SK-N-SH (cell line): ENCODE results near the gene CPAMD8. TPM values are rescaled to one million over a fixed set of nuclear protein-coding genes. Genes with fewer than 3 reads are reported as not detected.

ENCODE experiments used
- CTCF ChIA-PET: fragments of 300-600, 350-600 bp; formaldehyde crosslinking; extraction: SDS; loops from one replicate; lab custom pipeline; 2021; lab: Yijun Ruan, JAX
- POLR2A ChIA-PET: fragments of 350-600 bp; sonication (Branson Sonifier 250); formaldehyde crosslinking; extraction: SDS; loops from one replicate; lab custom pipeline; 2020; ENCODE audit warnings: antibody characterized with exemption, inconsistent platforms; lab: Yijun Ruan, JAX
- DNase-seq: peaks from one replicate; pipeline ENCODE4 v3.0.0; 2012
- H2AFZ ChIP-seq: fragments of 200-600 bp; sonication (generic); 2 replicates; pipeline ENCODE4 v1.8.1; 2016; ENCODE audit warnings: antibody characterized with exemption, mild to moderate bottlenecking, low read depth
- H3F3A ChIP-seq: fragments of 200-600 bp; sonication (generic); replicated peaks from 2 replicates; pipeline ENCODE3; 2016; ENCODE audit warnings: antibody characterized with exemption, mild to moderate bottlenecking; ENCODE audit not compliant: insufficient read depth
- H3K27ac ChIP-seq, 2 experiments: fragments of 200-500 bp in 1 of 2; fragments of 200-600 bp in 1 of 2; sonication (Bioruptor generic) in 1 of 2; sonication (generic), shearing (Covaris generic) in 1 of 2; 2 replicates each; pipeline versions ENCODE4 v1.5.1 to v1.6.1; 2014 to 2016; ENCODE audit warnings: low read depth in 2 of 2, inconsistent platforms in 1 of 2, low read length in 1 of 2, mild to moderate bottlenecking in 1 of 2, mixed read lengths in 1 of 2
- H3K27me3 ChIP-seq: fragments of 200-600 bp; sonication (generic), shearing (Covaris generic); 2 replicates; pipeline ENCODE4 v1.6.1; 2016; ENCODE audit warnings: mixed run types; ENCODE audit not compliant: insufficient read depth
- H3K36me3 ChIP-seq, 2 experiments: fragments of 200-500 bp in 1 of 2; fragments of 200-600 bp in 1 of 2; sonication (Bioruptor generic) in 1 of 2; sonication (generic) in 1 of 2; replicated peaks in 1 of 2; 2 replicates each; pipeline versions ENCODE3 to v1.5.1; 2014 to 2016; ENCODE audit warnings: low read length in 1 of 2, mild to moderate bottlenecking in 1 of 2; ENCODE audit not compliant: insufficient read depth in 2 of 2, control insufficient read depth in 1 of 2
- H3K4me1 ChIP-seq, 2 experiments: fragments of 200-500 bp in 1 of 2; fragments of 200-600 bp in 1 of 2; sonication (Bioruptor generic) in 1 of 2; sonication (generic), shearing (Covaris generic) in 1 of 2; 2 replicates each; pipeline versions ENCODE4 v1.5.1 to v1.6.1; 2014 to 2016; ENCODE audit warnings: low read depth in 1 of 2, low read length in 1 of 2, mixed run types in 1 of 2; ENCODE audit not compliant: insufficient read depth in 2 of 2, control insufficient read depth in 1 of 2
- H3K4me2 ChIP-seq: fragments of 200-600 bp; sonication (generic), shearing (Covaris generic); 2 replicates; pipeline ENCODE4 v1.6.1; 2017; ENCODE audit warnings: mixed run types
- H3K4me3 ChIP-seq, 2 experiments: fragments of 200-500 bp in 1 of 2; fragments of 200-600 bp in 1 of 2; sonication (Bioruptor generic) in 1 of 2; sonication (generic), shearing (Covaris generic) in 1 of 2; 2 replicates each; pipeline versions ENCODE4 v1.5.1 to v1.8.1; 2014 to 2016; ENCODE audit warnings: low read depth in 2 of 2, inconsistent platforms in 1 of 2, low read length in 1 of 2, mild to moderate bottlenecking in 1 of 2, mixed read lengths in 1 of 2, moderate library complexity in 1 of 2
- H3K79me2 ChIP-seq: fragments of 200-600 bp; sonication (generic); 2 replicates; pipeline ENCODE4 v1.8.1; 2017; ENCODE audit warnings: mild to moderate bottlenecking; ENCODE audit not compliant: insufficient read depth
- H3K9ac ChIP-seq: fragments of 200-600 bp; sonication (generic); 2 replicates; pipeline ENCODE4 v1.6.1; 2017; ENCODE audit warnings: mixed run types
- H3K9me2 ChIP-seq: fragments of 200-600 bp; sonication (generic); 2 replicates; pipeline ENCODE4 v1.6.1; 2017; ENCODE audit warnings: mixed run types
- H3K9me3 ChIP-seq: fragments of 200-600 bp; sonication (generic); 2 replicates; pipeline ENCODE4 v1.6.1; 2017; ENCODE audit warnings: mixed run types, mild to moderate bottlenecking, moderate library complexity
- H4K20me1 ChIP-seq: fragments of 200-600 bp; sonication (generic); 2 replicates; pipeline ENCODE4 v1.6.1; 2017; ENCODE audit warnings: mild to moderate bottlenecking, mixed run types; ENCODE audit not compliant: insufficient read depth
- CHD2 ChIP-seq: fragments of 150-350 bp; IDR thresholded peaks from 2 replicates; pipeline ENCODE4 v1.6.1; 2018; ENCODE audit warnings: low read length; ENCODE audit not compliant: partially characterized antibody
- CTCF ChIP-seq: fragments of 200-600 bp; sonication (generic); IDR thresholded peaks from 2 replicates; pipeline ENCODE4 v1.6.1; 2017; ENCODE audit warnings: antibody characterized with exemption, mild to moderate bottlenecking, moderate library complexity
- EP300 ChIP-seq, 2 experiments: IDR thresholded peaks; 2 replicates each; pipeline versions ENCODE4 v1.4.0 to v1.6.1; 2012; ENCODE audit warnings: borderline replicate concordance in 1 of 2, low read depth in 1 of 2, low read length in 1 of 2
- IRF3 ChIP-seq: fragments of 150-350 bp; IDR thresholded peaks from 2 replicates; pipeline ENCODE4 v1.6.1; 2016; ENCODE audit warnings: mild to moderate bottlenecking, low read depth, low read length
- JUND ChIP-seq: IDR thresholded peaks from 2 replicates; pipeline ENCODE4 v1.4.0; 2012
- NFIC ChIP-seq: IDR thresholded peaks from 2 replicates; pipeline ENCODE4 v1.4.0; 2012; ENCODE audit warnings: borderline replicate concordance
- NRF1 ChIP-seq: IDR thresholded peaks from 2 replicates; pipeline ENCODE4 v1.6.1; 2012; ENCODE audit warnings: low read depth, mild to moderate bottlenecking, low read length
- RAD21 ChIP-seq: IDR thresholded peaks from 2 replicates; pipeline ENCODE4 v1.6.1; 2012; ENCODE audit warnings: mild to moderate bottlenecking, low read length
- RXRA ChIP-seq: IDR thresholded peaks from 2 replicates; pipeline ENCODE4 v1.4.0; 2012; ENCODE audit warnings: low read depth, mild to moderate bottlenecking, borderline replicate concordance
- TAF1 ChIP-seq: IDR thresholded peaks from 2 replicates; pipeline ENCODE4 v1.6.1; 2012; ENCODE audit warnings: low read depth, mild to moderate bottlenecking, low read length, moderate library complexity, borderline replicate concordance
- TCF12 ChIP-seq: IDR thresholded peaks from 2 replicates; pipeline ENCODE4 v1.4.0; 2012
- YY1 ChIP-seq: IDR thresholded peaks from 2 replicates; pipeline ENCODE4 v1.4.0; 2012; ENCODE audit warnings: low read depth, mild to moderate bottlenecking
- WGBS: methylation state at CpG from one replicate; pipeline ENCODE4 v1.1.6; 2017; ENCODE audit warnings: low lambda C conversion rate; 5-methylcytosine and 5-hydroxymethylcytosine counted together
- polyA plus RNA-seq, 3 experiments: library from polyadenylated mRNA; depleted of rRNA; stranded (reverse); fragments of >200 nt; gene quantifications; 2 replicates each; pipeline ENCODE4 v1.2.3, GENCODE V29; 2012
- TF ChIP-seq, protein P1 (sequence below): fragments of 150-350 bp; IDR thresholded peaks from 2 replicates; pipeline ENCODE4 v1.6.1; 2017; ENCODE audit warnings: antibody characterized with exemption, low read length, low read depth, borderline replicate concordance
- TF ChIP-seq, protein P2 (sequence below): IDR thresholded peaks from 2 replicates; pipeline ENCODE4; 2012
- TF ChIP-seq, protein P3 (sequence below): IDR thresholded peaks from 2 replicates; pipeline ENCODE4 v1.4.0; 2012; ENCODE audit warnings: low read depth

The CPAMD8 gene
- polyA plus RNA-seq, 1 of the 3 experiments (the other 2 are of a cell fraction): 1.2 TPM

GRCh38 chr19:16872728-16873127 is 153.9 kb downstream of the CPAMD8 start (continued):
- TF ChIP-seq, protein P1, sequence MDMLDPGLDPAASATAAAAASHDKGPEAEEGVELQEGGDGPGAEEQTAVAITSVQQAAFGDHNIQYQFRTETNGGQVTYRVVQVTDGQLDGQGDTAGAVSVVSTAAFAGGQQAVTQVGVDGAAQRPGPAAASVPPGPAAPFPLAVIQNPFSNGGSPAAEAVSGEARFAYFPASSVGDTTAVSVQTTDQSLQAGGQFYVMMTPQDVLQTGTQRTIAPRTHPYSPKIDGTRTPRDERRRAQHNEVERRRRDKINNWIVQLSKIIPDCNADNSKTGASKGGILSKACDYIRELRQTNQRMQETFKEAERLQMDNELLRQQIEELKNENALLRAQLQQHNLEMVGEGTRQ: no peak
- TF ChIP-seq CTCF (no peak), CHD2 (no peak), NRF1 (no peak), IRF3 (no peak), YY1 (no peak)
- TF ChIP-seq, protein P2, sequence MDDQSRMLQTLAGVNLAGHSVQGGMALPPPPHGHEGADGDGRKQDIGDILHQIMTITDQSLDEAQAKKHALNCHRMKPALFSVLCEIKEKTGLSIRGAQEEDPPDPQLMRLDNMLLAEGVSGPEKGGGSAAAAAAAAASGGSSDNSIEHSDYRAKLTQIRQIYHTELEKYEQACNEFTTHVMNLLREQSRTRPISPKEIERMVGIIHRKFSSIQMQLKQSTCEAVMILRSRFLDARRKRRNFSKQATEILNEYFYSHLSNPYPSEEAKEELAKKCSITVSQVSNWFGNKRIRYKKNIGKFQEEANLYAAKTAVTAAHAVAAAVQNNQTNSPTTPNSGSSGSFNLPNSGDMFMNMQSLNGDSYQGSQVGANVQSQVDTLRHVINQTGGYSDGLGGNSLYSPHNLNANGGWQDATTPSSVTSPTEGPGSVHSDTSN: no peak
- TF ChIP-seq, all 33 proteins: peak for 0

DNA sequence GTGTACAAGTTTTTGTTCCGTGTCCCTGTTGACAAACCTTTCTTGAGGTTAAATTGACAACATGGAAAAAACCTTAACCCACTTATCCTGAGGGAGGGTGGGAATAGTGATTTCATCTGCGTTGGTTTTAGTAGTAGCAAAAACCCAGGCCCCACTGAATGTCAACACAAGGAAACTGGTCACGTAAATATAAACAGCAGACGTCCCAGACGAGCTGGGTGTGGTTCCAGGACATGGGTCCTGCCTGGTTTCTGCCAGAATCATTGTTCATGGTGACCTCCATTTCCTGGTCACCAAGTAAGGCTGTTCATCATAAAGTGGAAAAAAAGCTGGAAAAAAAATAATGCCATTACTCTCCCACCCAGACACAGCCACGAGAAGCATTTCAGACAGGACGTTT is 154.7 kb downstream of the CPAMD8 start:
- no peak for TF ChIP-seq TCF12
- no peak for TF ChIP-seq EP300 (IDR thresholded peaks at IDR 0.05; ENCODE audit: borderline replicate concordance in 1 of 2, low read depth in 1 of 2, low read length in 1 of 2)
- TF ChIP-seq JUND: no peak
- TF ChIP-seq CTCF: no peak
- TF ChIP-seq TAF1: no peak
- TF ChIP-seq NRF1: no peak
- TF ChIP-seq RAD21: no peak
- TF ChIP-seq, protein P1: no peak
- no peak for TF ChIP-seq RXRA
- TF ChIP-seq YY1: no peak
- TF ChIP-seq, protein P3, sequence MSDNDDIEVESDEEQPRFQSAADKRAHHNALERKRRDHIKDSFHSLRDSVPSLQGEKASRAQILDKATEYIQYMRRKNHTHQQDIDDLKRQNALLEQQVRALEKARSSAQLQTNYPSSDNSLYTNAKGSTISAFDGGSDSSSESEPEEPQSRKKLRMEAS: no peak
- TF ChIP-seq NFIC: no peak
- 91% methylated on average over 7 of the region's 7 CpGs for WGBS
- H3K4me2 ChIP-seq: no peak overlapping the region
- peaks cover 5% of the 10 kb centered on the region; the same call in 1 of the 2 replicates for H4K20me1 ChIP-seq
- no peak overlapping the region for H2AFZ ChIP-seq
- CTCF ChIA-PET: interaction anchor here (1.0 kb wide), 1 partner anchor 57 kb away, joined by 3 read pairs; no protein-coding TSS in a partner anchor
- H3K27me3 ChIP-seq: no peaks in the 10 kb centered on the region
- no peak overlapping the region for H3K27ac ChIP-seq
- peaks cover 8 to 53% of the 10 kb centered on the region in 2 experiments for H3K36me3 ChIP-seq
- no peak overlapping the region for H3K9ac ChIP-seq
- no peak overlapping the region for H3K4me3 ChIP-seq
- no peaks in the 10 kb centered on the region for H3K4me1 ChIP-seq
- no peak for DNase-seq
- POLR2A ChIA-PET: no interaction called here
- H3K79me2 ChIP-seq: 0 out of 2 replicates have a peak, but pooled peaks cover 3% of the 10 kb centered on the region
- H3F3A ChIP-seq: no peaks in the 10 kb centered on the region
- no peaks in the 10 kb centered on the region for H3K9me3 ChIP-seq
- no peaks in the 10 kb centered on the region for H3K9me2 ChIP-seq
